ENCODE data around the gene TGFBR3.

- TF ChIP-seq CTCF (IDR thresholded peaks at IDR 0.05 in 8 of 11, conservative IDR thresholded peaks at IDR 0.05 in 3 of 11) (no peak), POLR2A (IDR thresholded peaks at IDR 0.05) (no peak)
Measured at GRCh38 chr1:91925644-91926435, 39.9 kb upstream of the TGFBR3 start.
